GM21360 (cell line): ENCODE data around the gene CCNL2.
A peak's percentile ranks its signal among the peaks of the same experiment; 100 is the strongest.

Experiments used
- ATAC-seq: cut with Tn5 transposase; IDR thresholded peaks from one replicate; pipeline ENCODE4 v1.9.1; 2021; ENCODE audit warnings: mild to moderate bottlenecking, moderate library complexity; ENCODE audit not compliant: unreplicated experiment

CCNL2 gene

DNA sequence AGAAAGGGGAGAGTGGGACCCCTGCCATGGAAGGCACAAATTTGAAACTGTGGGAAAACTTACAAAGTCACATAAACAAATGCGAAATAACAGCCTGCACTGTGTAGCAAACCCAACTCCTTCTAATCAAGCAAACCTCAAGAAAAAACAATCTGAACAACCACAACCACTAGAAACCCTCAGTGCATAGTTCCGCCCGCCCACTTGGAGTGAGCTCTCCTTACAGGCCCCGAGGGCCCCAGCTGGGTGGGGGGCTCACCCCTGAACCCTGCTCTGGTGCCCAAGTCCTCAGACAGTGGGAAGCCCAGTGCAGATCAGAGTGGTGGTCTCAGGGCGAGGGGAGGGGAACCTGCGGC lies 39.8 kb downstream of the CCNL2 start:
- ATAC-seq, result no peak

DNA sequence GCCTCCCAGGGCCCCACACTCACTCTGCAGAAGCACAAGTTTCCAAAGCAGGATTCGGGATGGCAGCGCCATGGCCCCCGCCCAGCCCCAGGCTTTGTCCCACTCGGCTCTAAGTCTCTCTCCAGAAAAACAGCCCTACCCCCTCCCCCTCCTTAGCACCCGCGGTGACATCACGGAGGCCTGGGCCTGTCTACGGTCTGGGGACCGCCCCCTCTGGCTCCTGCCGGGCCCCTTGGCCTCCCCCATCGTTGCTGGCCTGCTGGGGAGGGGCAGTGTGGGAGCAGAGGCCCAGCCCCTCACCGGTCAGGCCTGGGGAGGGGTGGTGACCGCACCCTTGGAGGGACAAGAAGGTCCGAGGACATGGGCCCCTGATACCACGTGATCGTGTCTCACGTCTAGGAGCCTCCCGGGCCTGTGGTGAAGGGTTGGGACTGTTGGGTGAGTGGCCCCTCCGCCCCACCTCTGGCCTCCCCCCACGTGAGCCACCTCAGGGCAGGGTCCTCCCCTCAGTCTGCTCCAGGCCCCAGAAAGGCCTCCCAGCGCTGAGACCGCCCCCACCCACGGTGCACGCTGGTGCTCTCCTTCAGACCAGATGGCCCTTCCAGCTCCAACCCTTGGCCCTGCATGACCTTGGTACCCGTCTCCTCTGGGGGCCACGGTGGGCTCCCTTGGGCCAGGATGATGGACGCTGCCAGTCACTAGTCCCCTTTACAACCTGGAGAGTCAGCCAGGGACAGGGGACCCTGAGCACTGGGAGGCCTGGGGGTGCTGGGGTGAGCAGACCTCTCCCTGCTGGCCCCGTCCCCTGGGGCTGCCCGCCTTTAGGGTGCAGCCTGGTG lies 40.5 kb downstream of the CCNL2 start, which contains the start of gene MXRA8:
Gene MXRA8 (minus strand): TSS at position 123 of the 839 bp plus-strand sequence. CDS start 51 bp downstream, at position 72.
- ATAC-seq, result no peak

DNA sequence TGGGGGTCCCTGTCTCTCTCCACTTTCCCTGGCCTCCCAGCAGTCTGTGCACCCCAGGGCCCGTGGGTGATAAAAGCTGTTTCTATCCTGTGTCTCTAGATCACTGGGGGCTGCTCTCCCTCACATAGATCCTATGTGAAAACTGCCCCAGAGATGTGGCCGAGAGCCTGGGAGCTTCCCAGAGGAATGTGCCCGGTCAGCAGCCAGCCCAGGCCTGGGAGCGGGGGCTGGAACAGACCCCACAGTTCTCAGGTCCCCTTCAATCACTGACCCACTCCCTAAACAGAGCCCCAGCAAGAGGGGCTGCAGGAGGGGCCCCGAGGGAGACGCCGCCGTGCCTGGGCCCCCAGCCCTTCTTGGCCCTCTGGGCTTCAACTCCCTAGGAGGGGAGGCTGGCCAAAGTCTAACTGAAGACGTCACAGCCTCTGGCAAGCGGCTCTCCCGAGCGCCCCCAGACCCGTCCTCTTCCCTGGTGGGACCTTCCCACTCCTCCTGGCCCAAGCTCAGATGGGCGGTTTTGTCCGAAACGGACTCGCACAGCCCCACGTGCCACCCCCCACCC lies 41.2 kb downstream of the CCNL2 start:
- no peak for ATAC-seq

DNA sequence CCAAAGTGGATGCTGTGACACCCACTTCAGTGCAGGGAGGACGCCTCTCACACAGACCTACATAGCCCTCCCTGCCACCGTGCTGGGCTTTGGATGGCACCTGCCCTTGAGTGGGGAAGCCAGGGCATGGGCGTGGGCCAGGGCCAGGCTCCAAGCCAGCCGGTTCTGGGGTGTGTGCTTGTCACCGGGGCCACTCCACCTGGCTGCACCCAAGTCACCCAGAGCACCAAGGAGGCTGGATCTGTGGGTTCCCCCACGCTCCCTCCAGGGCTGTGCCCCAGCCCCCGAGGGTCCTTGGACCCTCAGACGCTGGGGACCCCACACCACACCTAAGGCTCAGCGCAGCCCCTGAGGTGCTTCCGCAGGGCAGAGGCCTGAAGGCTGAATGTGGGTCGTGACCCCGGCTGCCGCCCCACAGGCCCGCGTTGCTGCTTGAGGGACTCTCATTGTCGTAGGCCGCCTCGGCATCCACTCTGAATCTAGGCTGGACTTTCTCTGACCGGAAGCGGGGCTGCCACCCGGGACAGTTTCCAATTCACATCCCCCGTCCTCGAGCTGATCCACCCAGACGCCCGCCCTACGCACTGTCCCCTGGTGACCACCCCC lies 42.2 kb downstream of the CCNL2 start:
- no peak for ATAC-seq

GRCh38 chr1:1356166-1356795 lies 42.9 kb downstream of the CCNL2 start:
- no peak for ATAC-seq

DNA sequence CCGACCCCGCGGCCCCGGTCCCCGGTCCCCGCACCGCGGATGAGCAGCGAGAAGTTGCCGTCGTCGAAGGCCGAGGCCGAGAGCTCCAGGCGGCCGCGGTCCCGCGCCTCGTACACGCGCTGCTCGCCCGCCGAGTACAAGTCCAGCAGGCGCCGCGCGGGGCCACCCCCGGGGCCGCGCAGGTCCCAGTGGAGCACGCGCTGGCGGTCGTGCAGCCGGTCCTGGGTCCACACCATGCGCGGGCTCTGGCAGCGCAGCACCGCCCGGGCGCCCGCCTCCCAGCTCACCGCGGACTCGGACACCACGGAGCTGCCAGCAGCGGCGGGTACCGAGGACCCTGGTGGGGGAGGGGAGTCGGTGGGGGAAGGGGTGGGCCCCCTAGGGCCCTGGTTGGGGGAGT lies 43.7 kb downstream of the CCNL2 start:
- ATAC-seq, result no peak

GRCh38 chr1:1354271-1355247 lies 44.6 kb downstream of the CCNL2 start:
- no peak for ATAC-seq

DNA sequence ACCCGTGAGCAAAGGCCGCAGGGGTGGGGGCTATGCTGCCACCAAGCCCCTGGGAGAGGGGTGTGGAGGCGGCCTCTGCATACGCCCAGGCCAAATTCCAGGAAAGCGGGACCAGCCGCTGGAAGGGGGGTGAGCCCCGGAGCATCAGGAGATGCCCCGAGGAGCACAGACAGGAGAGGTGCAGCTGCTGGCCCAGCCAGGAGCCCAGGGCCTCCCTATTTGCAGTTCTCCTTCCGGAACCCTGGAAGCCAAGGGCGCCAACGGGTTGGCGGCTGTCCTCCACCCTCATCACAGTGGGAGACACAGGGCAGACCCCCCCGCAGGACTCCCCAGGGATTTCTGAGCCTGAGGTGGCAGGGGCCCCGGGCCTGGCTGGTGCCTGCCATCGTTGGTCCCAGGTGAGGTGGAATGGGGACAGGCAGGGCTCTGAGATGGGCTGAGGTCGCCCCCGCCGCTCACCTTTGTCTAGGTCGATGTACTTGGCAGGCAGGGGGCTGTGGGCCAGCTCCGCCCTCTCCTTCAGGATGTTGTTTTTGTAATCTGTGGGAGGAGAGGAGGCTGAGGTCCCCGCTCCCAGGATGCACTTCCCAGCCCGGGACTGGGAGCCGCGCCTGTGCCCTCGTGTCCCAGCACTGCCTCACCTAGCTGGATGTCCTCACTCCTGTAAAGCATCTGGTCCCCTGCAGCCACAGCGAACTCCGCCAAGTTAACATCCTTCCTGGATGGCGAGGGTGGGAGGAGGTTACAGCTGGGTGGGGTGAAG lies 45.6 kb downstream of the CCNL2 start:
- no peak for ATAC-seq

DNA sequence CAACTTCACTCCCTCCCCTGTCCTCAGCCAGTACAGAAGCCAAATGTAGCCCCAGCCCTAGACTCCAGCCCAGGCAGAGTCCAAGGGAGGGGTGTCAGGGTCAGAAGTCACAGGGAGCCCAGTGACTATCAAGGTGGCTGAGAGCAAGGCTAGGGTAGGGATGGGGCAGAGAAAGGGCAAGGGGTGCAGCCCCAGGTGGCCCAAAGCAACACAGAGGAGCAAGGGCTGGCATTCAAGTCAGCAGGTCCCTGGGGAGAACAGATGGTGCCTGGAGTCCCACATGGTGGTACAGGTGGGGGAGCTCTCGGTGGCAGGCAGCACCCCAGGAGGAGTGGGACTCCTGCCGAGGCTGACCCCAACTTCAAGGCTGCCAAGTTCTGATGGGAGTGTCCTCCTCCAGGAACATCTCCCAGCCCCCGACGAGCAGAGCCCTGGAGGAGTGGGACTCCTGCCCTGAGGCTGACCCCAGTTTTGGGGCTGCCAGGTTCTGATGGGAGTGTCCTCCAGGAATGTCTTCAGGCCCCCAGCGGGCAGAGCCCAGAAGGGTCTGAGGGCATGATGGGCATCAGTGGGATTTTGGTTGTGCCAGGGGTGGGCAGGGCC lies 46.2 kb downstream of the CCNL2 start:
- ATAC-seq, result no peak

- no peak for ATAC-seq
Observed at GRCh38 chr1:1351511-1352427, 47.4 kb downstream of the CCNL2 start.

DNA sequence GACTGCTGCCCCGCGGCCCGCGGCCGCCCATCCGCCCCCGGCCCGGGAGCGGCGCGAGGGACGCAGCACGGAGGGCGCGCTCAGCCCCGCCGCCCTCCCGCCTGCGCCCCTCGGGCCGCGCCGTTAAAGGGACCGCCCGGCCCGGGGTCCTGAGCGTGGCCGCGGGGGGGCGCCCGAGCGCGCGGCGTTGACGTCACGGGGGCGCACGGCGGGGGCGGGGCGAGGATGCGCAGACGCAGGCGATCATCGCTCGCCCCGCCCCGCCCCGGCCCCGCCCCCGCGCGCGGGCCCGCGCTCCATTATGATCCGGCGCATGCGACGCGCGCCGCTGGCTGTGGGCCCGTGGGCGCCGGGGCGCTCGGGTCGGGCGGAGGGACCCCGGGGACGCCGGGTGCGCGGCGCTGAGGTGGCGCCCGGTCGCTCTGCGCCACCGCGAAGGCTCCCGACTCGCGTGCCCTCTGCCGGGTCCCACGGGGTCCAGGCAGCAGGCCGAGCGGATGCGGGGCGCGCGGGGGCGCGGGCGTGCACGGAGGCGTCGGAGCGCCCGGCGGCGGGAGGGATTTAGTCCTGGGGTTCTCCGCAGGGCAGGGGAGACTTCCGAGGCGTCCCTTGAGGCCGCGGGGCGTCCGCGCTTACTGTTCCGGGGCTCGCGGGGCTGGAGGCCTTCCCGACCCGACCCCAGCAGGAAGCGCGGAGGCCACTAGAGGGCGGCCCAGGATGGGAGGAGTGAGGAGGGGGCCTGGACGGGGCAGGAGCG lies 49.7 kb downstream of the CCNL2 start, which contains the start of gene DVL1:
Gene DVL1 (minus strand): TSS at position 163 of the 757 bp plus-strand sequence. CDS start 353 bp downstream, outside the sequence.
- ATAC-seq, result peak; percentile 51

GRCh38 chr1:1348420-1349255 lies 50.5 kb downstream of the CCNL2 start:
- ATAC-seq, result peak; percentile 23

GRCh38 chr1:1347663-1348419 lies 51.3 kb downstream of the CCNL2 start:
- no peak for ATAC-seq

GRCh38 chr1:1347026-1347595 lies 52.0 kb downstream of the CCNL2 start:
- ATAC-seq, result no peak

- no peak for ATAC-seq
Observed at GRCh38 chr1:1346501-1346890, 52.6 kb downstream of the CCNL2 start.
